Thoracic aorta (tissue), 2 donors: Measurements from ENCODE around the gene DSG4. TPM values are rescaled to one million over a fixed set of nuclear protein-coding genes. Genes with fewer than 3 reads are reported as not detected.

ENCODE experiments used
- ATAC-seq: fragments of 150-250 bp; one replicate; pipeline ENCODE4 v1.8.0; 2017; ENCODE audit warnings: low read depth; ENCODE audit not compliant: insufficient number of reproducible peaks, low FRiP score
- DNase-seq: peaks from one replicate; pipeline ENCODE4 v3.0.0-alpha.2; 2020; ENCODE audit warnings: low spot score
- H3K27ac ChIP-seq, 2 donors: fragments of 200-600 bp; sonication (generic); 1 replicate in 1 of 2; 2 replicates in 1 of 2; pipeline ENCODE4 v1.5.1; 2016; ENCODE audit warnings: mild to moderate bottlenecking in 2 of 2, moderate library complexity in 2 of 2
- H3K27me3 ChIP-seq: fragments of 200-600 bp; sonication (generic); replicated peaks from 2 replicates; pipeline ENCODE4 v1.6.0; 2016; ENCODE audit warnings: mild to moderate bottlenecking; ENCODE audit not compliant: insufficient read depth
- H3K36me3 ChIP-seq: fragments of 200-600 bp; sonication (generic); one replicate; pipeline ENCODE4 v1.5.1; 2016
- H3K4me1 ChIP-seq, 2 donors: fragments of 200-600 bp; sonication (generic); 1 replicate in 1 of 2; 2 replicates in 1 of 2; pipeline versions ENCODE4 v1.5.1 to v1.6.0; 2016; ENCODE audit warnings: low read depth in 2 of 2, mild to moderate bottlenecking in 1 of 2; ENCODE audit not compliant: control insufficient read depth in 1 of 2
- H3K4me3 ChIP-seq: fragments of 200-600 bp; sonication (generic); 2 replicates; pipeline ENCODE4 v1.5.1; 2016; ENCODE audit warnings: mild to moderate bottlenecking
- H3K9me3 ChIP-seq: fragments of 200-600 bp; sonication (generic); 2 replicates; pipeline ENCODE4 v1.5.1; 2016
- CTCF ChIP-seq: fragments of 200-600 bp; sonication (generic); IDR thresholded peaks from one replicate; pipeline ENCODE4 v1.5.1; 2019; ENCODE audit warnings: antibody characterized with exemption
- total RNA-seq, 2 donors: library from RNA; depleted of rRNA; stranded (reverse); fragments of >200 nt; gene quantifications; one replicate each; pipeline versions ENCODE4 v1.1.0 to v1.2.3, GENCODE V29; 2016

The DSG4 gene
- total RNA-seq, 2 donors from 2014 or later, result not detected

DNA sequence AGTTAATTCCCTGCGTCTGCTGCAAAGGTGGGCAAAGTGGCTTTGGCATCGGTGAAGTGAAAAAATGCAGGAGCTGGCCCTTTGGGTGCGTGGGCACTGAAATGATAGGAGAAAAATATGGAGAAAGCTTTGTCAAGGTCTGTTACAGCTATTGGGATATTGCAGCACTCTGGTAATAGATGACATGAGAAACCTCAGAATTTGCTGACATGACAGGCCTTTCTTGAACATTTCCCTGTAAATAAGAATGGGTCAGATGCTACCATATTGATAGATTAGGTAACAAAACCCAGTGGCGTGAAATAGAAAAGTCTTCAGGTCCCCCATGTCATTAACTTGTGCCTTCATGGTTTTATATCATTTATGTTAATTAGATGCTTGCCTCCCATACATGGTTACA is 12.4 kb upstream of the DSG4 start:
- Histone ChIP-seq H3K27me3 (no peaks in the 10 kb centered on the region), H3K36me3 (no peaks in the 10 kb centered on the region), H3K27ac (no peak overlapping the region), H3K9me3 (no peaks in the 10 kb centered on the region), H3K4me3 (no peak overlapping the region), H3K4me1 (no peaks in the 10 kb centered on the region)
- ATAC-seq (no peak), DNase-seq (no peak)
- TF ChIP-seq CTCF, result no peak

DNA sequence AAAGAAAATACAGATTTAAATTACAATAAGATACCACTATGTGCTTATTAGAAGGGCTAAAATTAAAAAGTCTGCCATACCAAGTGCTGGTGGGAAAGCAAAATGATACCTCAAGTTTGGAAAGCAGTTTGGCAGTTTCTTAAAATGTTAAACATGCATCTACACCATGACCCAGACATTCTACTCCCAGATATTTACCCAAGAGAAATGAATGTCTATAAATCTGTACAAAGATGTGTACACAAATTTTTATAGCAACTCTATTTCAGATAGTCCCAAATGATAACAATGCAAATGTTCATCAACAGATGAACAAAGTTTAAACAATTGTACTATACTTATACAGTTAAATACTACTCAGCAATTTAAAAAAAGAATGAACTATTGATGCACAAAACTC is 7.1 kb upstream of the DSG4 start:
- ATAC-seq, result no peak
- no peaks in the 10 kb centered on the region for H3K4me1 ChIP-seq

DNA sequence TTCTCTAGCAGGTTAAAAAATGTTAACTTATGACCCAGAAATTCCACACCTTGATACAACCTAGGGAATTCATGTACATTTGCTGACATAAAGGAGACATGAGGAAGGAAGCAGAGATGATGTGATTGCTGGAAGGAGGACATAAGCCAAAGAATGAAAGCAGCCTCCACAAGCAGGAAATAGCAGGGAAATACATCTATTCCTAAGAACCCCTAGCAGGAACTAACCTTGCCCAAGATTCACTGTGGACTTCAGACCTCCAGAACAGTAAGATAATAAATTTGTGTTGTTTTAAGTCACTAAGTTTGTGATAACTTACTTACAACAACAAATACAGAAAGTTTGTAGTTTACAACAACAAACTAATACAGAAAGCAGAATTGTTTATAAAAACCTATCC is 4.6 kb upstream of the DSG4 start:
- Histone ChIP-seq H3K27me3 (no peaks in the 10 kb centered on the region), H3K27ac (no peak overlapping the region), H3K4me3 (no peak overlapping the region), H3K4me1 (no peaks in the 10 kb centered on the region), H3K9me3 (no peaks in the 10 kb centered on the region), H3K36me3 (no peaks in the 10 kb centered on the region)
- no peak for DNase-seq
- ATAC-seq, result no peak
- TF ChIP-seq CTCF, result no peak

More for the DNA sequence above, 7.1 kb upstream of the DSG4 start:
- DNase-seq, result no peak
- no peaks in the 10 kb centered on the region for H3K27me3 ChIP-seq
- TF ChIP-seq CTCF, result no peak
- no peaks in the 10 kb centered on the region for H3K36me3 ChIP-seq
- H3K27ac ChIP-seq, result no peak overlapping the region
- no peaks in the 10 kb centered on the region for H3K9me3 ChIP-seq
- no peak overlapping the region for H3K4me3 ChIP-seq

GRCh38 chr18:31373641-31374040 is 2.9 kb upstream of the DSG4 start:
- Histone ChIP-seq H3K4me3 (no peak overlapping the region), H3K36me3 (no peaks in the 10 kb centered on the region), H3K9me3 (no peaks in the 10 kb centered on the region), H3K27ac (no peak overlapping the region), H3K27me3 (no peaks in the 10 kb centered on the region), H3K4me1 (no peaks in the 10 kb centered on the region)
- DNase-seq, result no peak
- no peak for TF ChIP-seq CTCF
- ATAC-seq, result no peak

DNA sequence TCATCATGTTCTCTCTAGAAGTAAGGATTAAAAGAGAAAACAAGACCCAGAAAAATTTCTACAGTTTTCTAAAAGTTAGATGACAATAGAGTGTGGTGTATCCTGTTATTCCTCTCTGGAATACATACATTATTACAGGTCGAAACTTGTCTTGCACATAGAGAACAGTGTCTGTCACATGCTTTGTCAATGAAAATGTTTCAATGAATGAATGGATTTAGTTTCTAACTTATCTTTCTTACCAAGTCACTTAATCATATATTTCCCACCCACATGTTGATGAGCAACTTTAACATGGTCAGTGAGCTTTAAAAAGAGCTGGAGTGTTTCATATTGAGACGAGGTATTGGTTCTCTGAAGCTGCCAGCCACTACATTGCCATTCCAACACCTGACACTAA is 4.3 kb downstream of the DSG4 start:
- DNase-seq, result no peak
- H3K4me3 ChIP-seq, result no peak overlapping the region
- TF ChIP-seq CTCF, result no peak

More for the DNA sequence above, 4.3 kb downstream of the DSG4 start:
- Histone ChIP-seq H3K36me3 (no peaks in the 10 kb centered on the region), H3K4me1 (no peaks in the 10 kb centered on the region), H3K27ac (no peak overlapping the region), H3K9me3 (no peaks in the 10 kb centered on the region), H3K27me3 (no peaks in the 10 kb centered on the region)
- no peak for ATAC-seq
